HG02981 (cell line): Measurements from ENCODE around the gene WASHC2C.
A peak's percentile ranks its signal among the peaks of the same experiment; 100 is the strongest.
"Not testable (repeated sequence)": the region's sequence is repeated elsewhere in the genome, so short reads cannot be mapped to it uniquely, and the experiment has no call there.

Source experiments
- ATAC-seq: cut with Tn5 transposase; IDR thresholded peaks from one replicate; pipeline ENCODE4 v1.9.1; 2021; ENCODE audit warnings: mild to moderate bottlenecking, moderate library complexity; ENCODE audit not compliant: unreplicated experiment

Gene WASHC2C

GRCh38 chr10:45726703-45727420, at the start of gene WASHC2C:
TSS of gene WASHC2C (plus strand) at chr10:45727266. CDS start at chr10:45727318, 52 bp downstream.
- ATAC-seq, result peak; percentile 93

- ATAC-seq, result not testable (repeated sequence)
Observed at GRCh38 chr10:45678467-45678866, 48.6 kb upstream of the WASHC2C start.

- ATAC-seq, result peak; percentile 90
Observed at GRCh38 chr10:45710200-45710796, 16.8 kb upstream of the WASHC2C start.

GRCh38 chr10:45711223-45711622, 15.8 kb upstream of the WASHC2C start:
- ATAC-seq, result not testable (repeated sequence)

GRCh38 chr10:45717053-45717452, 10.0 kb upstream of the WASHC2C start:
- ATAC-seq, result not testable (repeated sequence)

GRCh38 chr10:45717642-45718041, 9.4 kb upstream of the WASHC2C start:
- ATAC-seq, result not testable (repeated sequence)

GRCh38 chr10:45721503-45721902, 5.6 kb upstream of the WASHC2C start:
- not testable (repeated sequence) for ATAC-seq

- not testable (repeated sequence) for ATAC-seq
Observed at GRCh38 chr10:45723851-45724250, 3.2 kb upstream of the WASHC2C start.

- peak; percentile 49 for ATAC-seq
Observed at GRCh38 chr10:45727421-45727965, 427 bp downstream of the WASHC2C start.

GRCh38 chr10:45734449-45734848, 7.4 kb downstream of the WASHC2C start:
- not testable (repeated sequence) for ATAC-seq

GRCh38 chr10:45734867-45735266, 7.8 kb downstream of the WASHC2C start:
- not testable (repeated sequence) for ATAC-seq

GRCh38 chr10:45741559-45741958, 14.5 kb downstream of the WASHC2C start:
- not testable (repeated sequence) for ATAC-seq

GRCh38 chr10:45742014-45742413, 14.9 kb downstream of the WASHC2C start:
- ATAC-seq, result not testable (repeated sequence)

- ATAC-seq, result not testable (repeated sequence)
Observed at GRCh38 chr10:45751141-45751540, 24.1 kb downstream of the WASHC2C start.

GRCh38 chr10:45752210-45752609, 25.1 kb downstream of the WASHC2C start:
- ATAC-seq, result not testable (repeated sequence)

GRCh38 chr10:45753979-45754495, 27.0 kb downstream of the WASHC2C start:
- ATAC-seq, result not testable (repeated sequence)

GRCh38 chr10:45755083-45755482, 28.0 kb downstream of the WASHC2C start:
- not testable (repeated sequence) for ATAC-seq

GRCh38 chr10:45756065-45756464, 29.0 kb downstream of the WASHC2C start:
- ATAC-seq, result not testable (repeated sequence)

- ATAC-seq, result not testable (repeated sequence)
Observed at GRCh38 chr10:45757661-45758396, 30.8 kb downstream of the WASHC2C start.

- ATAC-seq, result not testable (repeated sequence)
Observed at GRCh38 chr10:45761622-45762021, 34.6 kb downstream of the WASHC2C start.

- not testable (repeated sequence) for ATAC-seq
Observed at GRCh38 chr10:45763037-45763436, 36.0 kb downstream of the WASHC2C start.
